ENCODE results near the gene AP1M2. TPM values are rescaled to one million over a fixed set of nuclear protein-coding genes. Genes with fewer than 3 reads are reported as not detected.
A peak's percentile ranks its signal among the peaks of the same experiment; 100 is the strongest.

Gene AP1M2
- total RNA-seq, 1 experiment from 2014 or later = 127 TPM

DNA sequence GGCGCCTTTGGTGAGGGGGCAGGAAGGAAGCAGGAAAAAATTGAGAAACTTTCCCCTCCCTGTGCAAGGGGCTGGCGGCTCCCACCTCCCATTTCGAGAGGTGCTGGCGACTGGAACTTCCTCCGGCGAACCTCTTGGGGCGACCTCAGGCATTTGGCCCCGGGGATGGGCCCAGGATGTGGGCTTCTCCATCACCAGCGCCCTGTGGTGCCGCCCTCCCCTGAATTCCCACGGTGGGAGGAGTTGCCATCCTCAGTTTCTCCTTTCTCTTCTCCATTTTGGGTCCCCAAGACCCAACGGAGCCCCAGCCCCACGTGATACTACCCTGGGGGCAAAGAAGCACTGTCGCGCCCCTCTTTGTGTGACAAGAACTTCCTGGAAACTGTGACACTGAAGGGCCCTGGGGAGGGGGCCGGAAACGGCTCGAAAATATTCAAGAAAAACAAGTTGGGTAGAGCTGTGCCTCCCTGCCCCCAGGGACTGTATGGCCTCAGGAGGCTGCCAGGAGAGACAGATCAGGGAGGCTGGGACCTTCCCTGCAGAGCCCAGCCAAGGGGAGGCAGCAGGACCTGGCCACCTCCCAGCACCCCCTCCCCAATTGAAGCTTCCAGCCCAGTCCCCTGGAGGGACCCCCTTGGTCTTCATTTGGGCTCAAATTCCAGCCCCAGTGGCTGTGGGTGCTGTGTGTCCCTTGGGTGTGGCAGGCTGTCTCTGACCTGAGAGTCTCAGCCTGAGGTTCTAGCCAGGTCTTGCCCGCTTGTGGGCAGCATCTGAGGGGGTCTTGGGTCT is 16.2 kb upstream of the AP1M2 start:
- ATAC-seq (0 out of 2 replicates have a peak, but pooled peaks have one; percentile 9), DNase-seq (ENCODE audit: low spot score) (peak; percentile 36)
- CTCF ChIA-PET = interaction anchor here (0.8 to 3.4 kb wide), 7 partner anchors 22 to 98 kb away, joined by 3 to 46 read pairs (median 5); partner anchors contain the start of gene SLC44A2

DNA sequence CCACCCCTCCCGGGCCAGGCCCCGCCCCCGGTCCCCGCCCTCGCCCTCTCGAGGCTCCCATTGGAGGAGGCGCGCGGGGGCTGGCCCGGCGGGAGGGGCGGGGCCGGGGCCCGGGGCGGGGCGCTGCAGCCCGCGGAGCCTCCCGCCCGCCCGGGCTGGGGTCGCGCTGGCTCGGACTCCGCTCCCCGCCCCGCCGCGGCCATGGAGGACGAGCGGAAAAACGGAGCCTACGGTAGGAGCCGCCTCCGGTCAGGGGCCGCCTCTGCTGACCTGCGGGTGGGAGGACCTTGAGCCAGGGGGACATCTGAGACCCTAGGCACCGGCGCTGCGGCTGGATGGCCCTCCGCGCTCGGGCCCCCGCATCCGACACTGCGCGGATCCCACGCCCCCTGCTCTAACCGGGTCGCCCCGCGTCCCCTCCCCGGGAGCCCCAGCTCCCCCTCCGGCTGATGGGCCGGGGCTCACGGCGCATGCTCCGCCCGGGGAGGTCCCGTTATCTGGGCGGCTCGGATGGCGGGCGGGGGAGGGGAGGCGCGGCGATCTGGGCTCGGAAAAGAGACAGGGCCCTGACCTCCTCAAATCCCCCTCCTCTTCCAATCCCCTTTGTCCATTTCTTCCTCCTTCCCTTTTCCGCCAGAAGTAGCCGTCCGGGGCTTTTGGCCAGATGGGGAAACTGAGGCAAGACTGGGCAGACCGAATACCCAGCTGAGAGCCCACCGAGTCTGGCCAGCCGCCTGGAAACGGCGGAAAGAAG is 15.4 kb upstream of the AP1M2 start:
- peaks cover 5% of the 10 kb centered on the region; the same call in 1 of the 2 replicates for H3K36me3 Mint-ChIP-seq
- DNase-seq (ENCODE audit: low spot score) = peak; percentile 91
- peak overlapping the region; percentile 84 for H3K4me3 Mint-ChIP-seq
- peak; percentile 95 for ATAC-seq
- POLR2A ChIA-PET = interaction anchor here (0.7 kb wide), 2 partner anchors 21 to 40 kb away, joined by 3 read pairs; no protein-coding TSS in a partner anchor
- H3K27ac Mint-ChIP-seq = no peak overlapping the region
- peaks cover 6% of the 10 kb centered on the region for H3K9me3 Mint-ChIP-seq
- CTCF ChIA-PET = interaction anchor here (0.5 to 3.4 kb wide), 15 partner anchors 21 to 221 kb away, joined by 3 to 46 read pairs (median 5); partner anchors contain the start of gene SLC44A2
- H3K4me1 Mint-ChIP-seq = peaks cover 12% of the 10 kb centered on the region
- H3K27me3 Mint-ChIP-seq (ENCODE audit: low read depth) = peaks cover 18% of the 10 kb centered on the region
- TF ChIP-seq PRRX2 (CRISPR knock-in tag; IDR thresholded peaks at IDR 0.05) (no peak), ZNF423 (CRISPR knock-in tag; IDR thresholded peaks at IDR 0.05) (no peak), SP1 (CRISPR knock-in tag; conservative IDR thresholded peaks at IDR 0.05) (peak; percentile 55; the same call in 1 of the 2 replicates), FOXP1 (CRISPR knock-in tag; IDR thresholded peaks at IDR 0.05; ENCODE audit: borderline replicate concordance) (peak; percentile 60; the same call in 1 of the 2 replicates), CBFB (CRISPR knock-in tag; IDR thresholded peaks at IDR 0.05; ENCODE audit: low read depth) (0 out of 2 replicates have a peak, but pooled peaks have one; percentile 19), RORB (CRISPR knock-in tag; IDR thresholded peaks at IDR 0.05) (no peak), NR2C2 (CRISPR knock-in tag; IDR thresholded peaks at IDR 0.05) (no peak), SOX15 (CRISPR knock-in tag; IDR thresholded peaks at IDR 0.05) (no peak), ZBTB43 (CRISPR knock-in tag; IDR thresholded peaks at IDR 0.05) (peak; percentile 46; the same call in 1 of the 2 replicates), ETV6 (CRISPR knock-in tag; IDR thresholded peaks at IDR 0.05) (peak; percentile 62; the same call in 1 of the 2 replicates), ZNF121 (CRISPR knock-in tag; IDR thresholded peaks at IDR 0.05) (no peak), NR3C1 (CRISPR knock-in tag; conservative IDR thresholded peaks at IDR 0.05; ENCODE audit: low read depth) (no peak), ZNF396 (CRISPR knock-in tag; IDR thresholded peaks at IDR 0.05; ENCODE audit: borderline replicate concordance) (no peak), ZBTB21 (CRISPR knock-in tag; IDR thresholded peaks at IDR 0.05; ENCODE audit: borderline replicate concordance) (no peak), TCF7 (CRISPR knock-in tag; IDR thresholded peaks at IDR 0.05; ENCODE audit: low read depth) (no peak), OVOL2 (CRISPR knock-in tag; IDR thresholded peaks at IDR 0.05; ENCODE audit: borderline replicate concordance) (no peak), HMGXB4 (CRISPR knock-in tag; IDR thresholded peaks at IDR 0.05) (peak; percentile 29; the same call in 1 of the 2 replicates), ELF4 (CRISPR knock-in tag; IDR thresholded peaks at IDR 0.05; ENCODE audit: low read depth) (no peak)
- TF ChIP-seq, protein P1, sequence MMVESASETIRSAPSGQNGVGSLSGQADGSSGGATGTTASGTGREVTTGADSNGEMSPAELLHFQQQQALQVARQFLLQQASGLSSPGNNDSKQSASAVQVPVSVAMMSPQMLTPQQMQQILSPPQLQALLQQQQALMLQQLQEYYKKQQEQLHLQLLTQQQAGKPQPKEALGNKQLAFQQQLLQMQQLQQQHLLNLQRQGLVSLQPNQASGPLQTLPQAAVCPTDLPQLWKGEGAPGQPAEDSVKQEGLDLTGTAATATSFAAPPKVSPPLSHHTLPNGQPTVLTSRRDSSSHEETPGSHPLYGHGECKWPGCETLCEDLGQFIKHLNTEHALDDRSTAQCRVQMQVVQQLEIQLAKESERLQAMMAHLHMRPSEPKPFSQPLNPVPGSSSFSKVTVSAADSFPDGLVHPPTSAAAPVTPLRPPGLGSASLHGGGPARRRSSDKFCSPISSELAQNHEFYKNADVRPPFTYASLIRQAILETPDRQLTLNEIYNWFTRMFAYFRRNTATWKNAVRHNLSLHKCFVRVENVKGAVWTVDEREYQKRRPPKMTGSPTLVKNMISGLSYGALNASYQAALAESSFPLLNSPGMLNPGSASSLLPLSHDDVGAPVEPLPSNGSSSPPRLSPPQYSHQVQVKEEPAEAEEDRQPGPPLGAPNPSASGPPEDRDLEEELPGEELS (CRISPR knock-in tag; IDR thresholded peaks at IDR 0.05) = peak; percentile 48; the same call in 1 of the 2 replicates
- TF ChIP-seq, protein P2, sequence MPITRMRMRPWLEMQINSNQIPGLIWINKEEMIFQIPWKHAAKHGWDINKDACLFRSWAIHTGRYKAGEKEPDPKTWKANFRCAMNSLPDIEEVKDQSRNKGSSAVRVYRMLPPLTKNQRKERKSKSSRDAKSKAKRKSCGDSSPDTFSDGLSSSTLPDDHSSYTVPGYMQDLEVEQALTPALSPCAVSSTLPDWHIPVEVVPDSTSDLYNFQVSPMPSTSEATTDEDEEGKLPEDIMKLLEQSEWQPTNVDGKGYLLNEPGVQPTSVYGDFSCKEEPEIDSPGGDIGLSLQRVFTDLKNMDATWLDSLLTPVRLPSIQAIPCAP (CRISPR knock-in tag; IDR thresholded peaks at IDR 0.05) = 0 out of 2 replicates have a peak, but pooled peaks have one; percentile 14
- TF ChIP-seq, protein P3, sequence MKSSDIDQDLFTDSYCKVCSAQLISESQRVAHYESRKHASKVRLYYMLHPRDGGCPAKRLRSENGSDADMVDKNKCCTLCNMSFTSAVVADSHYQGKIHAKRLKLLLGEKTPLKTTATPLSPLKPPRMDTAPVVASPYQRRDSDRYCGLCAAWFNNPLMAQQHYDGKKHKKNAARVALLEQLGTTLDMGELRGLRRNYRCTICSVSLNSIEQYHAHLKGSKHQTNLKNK (CRISPR knock-in tag; IDR thresholded peaks at IDR 0.05) = no peak
- TF ChIP-seq, protein P4, sequence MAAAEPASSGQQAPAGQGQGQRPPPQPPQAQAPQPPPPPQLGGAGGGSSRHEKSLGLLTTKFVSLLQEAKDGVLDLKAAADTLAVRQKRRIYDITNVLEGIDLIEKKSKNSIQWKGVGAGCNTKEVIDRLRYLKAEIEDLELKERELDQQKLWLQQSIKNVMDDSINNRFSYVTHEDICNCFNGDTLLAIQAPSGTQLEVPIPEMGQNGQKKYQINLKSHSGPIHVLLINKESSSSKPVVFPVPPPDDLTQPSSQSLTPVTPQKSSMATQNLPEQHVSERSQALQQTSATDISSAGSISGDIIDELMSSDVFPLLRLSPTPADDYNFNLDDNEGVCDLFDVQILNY (CRISPR knock-in tag; IDR thresholded peaks at IDR 0.05) = no peak

More for the DNA sequence above, 16.2 kb upstream of the AP1M2 start:
- POLR2A ChIA-PET = no interaction called here
- TF ChIP-seq NFE2L1 (CRISPR knock-in tag; IDR thresholded peaks at IDR 0.05) = no peak
- TF ChIP-seq, protein P5, sequence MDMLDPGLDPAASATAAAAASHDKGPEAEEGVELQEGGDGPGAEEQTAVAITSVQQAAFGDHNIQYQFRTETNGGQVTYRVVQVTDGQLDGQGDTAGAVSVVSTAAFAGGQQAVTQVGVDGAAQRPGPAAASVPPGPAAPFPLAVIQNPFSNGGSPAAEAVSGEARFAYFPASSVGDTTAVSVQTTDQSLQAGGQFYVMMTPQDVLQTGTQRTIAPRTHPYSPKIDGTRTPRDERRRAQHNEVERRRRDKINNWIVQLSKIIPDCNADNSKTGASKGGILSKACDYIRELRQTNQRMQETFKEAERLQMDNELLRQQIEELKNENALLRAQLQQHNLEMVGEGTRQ (CRISPR knock-in tag; IDR thresholded peaks at IDR 0.05) = peak; percentile 27; the same call in 1 of the 2 replicates
- Mint-ChIP-seq H3K27me3 (ENCODE audit: low read depth) (peaks cover 18% of the 10 kb centered on the region), H3K4me1 (peaks cover 12% of the 10 kb centered on the region), H3K36me3 (peaks cover 5% of the 10 kb centered on the region; the same call in 1 of the 2 replicates), H3K4me3 (peak overlapping the region; percentile 84), H3K27ac (no peak overlapping the region), H3K9me3 (peaks cover 6% of the 10 kb centered on the region)

Data from WTC11 (cell line).